ENCODE data around the gene MYH9. TPM values are rescaled to one million over a fixed set of nuclear protein-coding genes. Genes with fewer than 3 reads are reported as not detected.

Gene MYH9
- total RNA-seq, 1 experiment from 2014 or later = 788 TPM

- H3K9me3 ChIP-seq (ENCODE audit: control insufficient read depth, insufficient read depth, low read depth, low read length) = no peaks in the 10 kb centered on the region
- intact Hi-C loops (cut with micrococcal nuclease; ENCODE audit: unreplicated experiment) (no loop called here), in situ Hi-C loops (cut with HindIII; ENCODE audit: low pct_unique_long_range_greater_than_20kb, low sequenced_read_pairs) (no loop called here)
- no peaks in the 10 kb centered on the region for H3K4me1 ChIP-seq (ENCODE audit: control insufficient read depth, insufficient read depth, low read length)
- no peak for ATAC-seq
- no peak overlapping the region for H3K4me3 ChIP-seq (ENCODE audit: low read depth in 2 of 2, low read length in 2 of 2)
- no peak for DNase-seq (ENCODE audit: low read depth, low spot score)
- H3K36me3 ChIP-seq (ENCODE audit: control insufficient read depth, insufficient read depth, low read length) = no peaks in the 10 kb centered on the region
- ChIA-PET POLR2A (no interaction called here), CTCF (no interaction called here)
- no TSS peak for BruUV-seq (replicated peaks)
- no peaks in the 10 kb centered on the region for H3K27me3 ChIP-seq (ENCODE audit: control insufficient read depth, insufficient read depth, low read length)
- TF ChIP-seq TCF7L2 (IDR thresholded peaks at IDR 0.05; ENCODE audit: low read depth, low read length) (no peak), POLR2AphosphoS5 (IDR thresholded peaks at IDR 0.05; ENCODE audit: low read depth, low read length) (no peak), REST (IDR thresholded peaks at IDR 0.05; ENCODE audit: insufficient read depth in 1 of 2, low read depth in 2 of 2, low read length in 1 of 2) (no peak), CTCF (IDR thresholded peaks at IDR 0.05) (no peak), SIN3A (IDR thresholded peaks at IDR 0.05; ENCODE audit: borderline replicate concordance, insufficient read depth, low read depth, low read length) (no peak)
- H3K27ac ChIP-seq (ENCODE audit: low read length) = no peak overlapping the region
Measured at GRCh38 chr22:36258701-36259614, 128.8 kb downstream of the MYH9 start.

- Histone ChIP-seq H3K4me1 (ENCODE audit: control insufficient read depth, insufficient read depth, low read length) (peaks cover 3% of the 10 kb centered on the region; the same call in 1 of the 2 replicates), H3K9me3 (ENCODE audit: control insufficient read depth, insufficient read depth, low read depth, low read length) (no peaks in the 10 kb centered on the region), H3K27me3 (ENCODE audit: control insufficient read depth, insufficient read depth, low read length) (no peaks in the 10 kb centered on the region), H3K36me3 (ENCODE audit: control insufficient read depth, insufficient read depth, low read length) (no peaks in the 10 kb centered on the region), H3K27ac (ENCODE audit: low read length) (no peak overlapping the region), H3K4me3 (ENCODE audit: low read depth in 2 of 2, low read length in 2 of 2) (no peak overlapping the region)
- in situ Hi-C loops (cut with HindIII; ENCODE audit: low pct_unique_long_range_greater_than_20kb, low sequenced_read_pairs) (no loop called here), intact Hi-C loops (cut with micrococcal nuclease; ENCODE audit: unreplicated experiment) (no loop called here)
- no TSS peak for BruUV-seq (replicated peaks)
- DNase-seq (ENCODE audit: low read depth, low spot score) = no peak
- CTCF ChIA-PET = no interaction called here
- TF ChIP-seq POLR2AphosphoS5 (IDR thresholded peaks at IDR 0.05; ENCODE audit: low read depth, low read length) = no peak
- no peak for TF ChIP-seq TCF7L2 (IDR thresholded peaks at IDR 0.05; ENCODE audit: low read depth, low read length)
- no peak for TF ChIP-seq SIN3A (IDR thresholded peaks at IDR 0.05; ENCODE audit: borderline replicate concordance, insufficient read depth, low read depth, low read length)
- no peak for TF ChIP-seq CTCF (IDR thresholded peaks at IDR 0.05)
- no peak for TF ChIP-seq REST (IDR thresholded peaks at IDR 0.05; ENCODE audit: insufficient read depth in 1 of 2, low read depth in 2 of 2, low read length in 1 of 2)
- POLR2A ChIA-PET = no interaction called here
- ATAC-seq = no peak
Measured at GRCh38 chr22:36257948-36258670, 129.7 kb downstream of the MYH9 start.

All from Panc1 (cell line).